ENCODE measurements around the gene PHYHIPL.

PHYHIPL gene

GRCh38 chr10:59127991-59128390 lies 48.5 kb upstream of the PHYHIPL start:
- Histone ChIP-seq H3K9me3 (ENCODE audit: control insufficient read depth, insufficient read depth, low read depth, low read length) (no peaks in the 10 kb centered on the region), H3K27ac (ENCODE audit: extremely low read depth, low read depth, low read length) (no peak overlapping the region), H3K4me3 (ENCODE audit: low read depth, low read length) (no peak overlapping the region), H3K36me3 (ENCODE audit: control insufficient read depth in 2 of 2, insufficient read depth in 1 of 2, low read length in 2 of 2) (no peaks in the 10 kb centered on the region), H3K4me1 (ENCODE audit: control insufficient read depth, insufficient read depth, low read length) (no peaks in the 10 kb centered on the region)
- ChIA-PET POLR2A (no interaction called here), CTCF (interaction anchor here (1.1 kb wide), 1 partner anchor 14 kb away, joined by 3 read pairs; no protein-coding TSS in a partner anchor)
- TF ChIP-seq ZNF433 (tag by site-specific recombination; IDR thresholded peaks at IDR 0.05; ENCODE audit: low read depth) (no peak), ZNF768 (tag by site-specific recombination; IDR thresholded peaks at IDR 0.05) (no peak), ZNF350 (tag by site-specific recombination; IDR thresholded peaks at IDR 0.05) (no peak), YY2 (tag by site-specific recombination; IDR thresholded peaks at IDR 0.05) (no peak), ZBTB26 (tag by site-specific recombination; optimal IDR thresholded peaks at IDR 0.05) (no peak), ELK4 (IDR thresholded peaks at IDR 0.05; ENCODE audit: borderline replicate concordance, low read depth, low read length) (no peak), REPIN1 (tag by site-specific recombination; IDR thresholded peaks at IDR 0.05; ENCODE audit: low read depth) (no peak), KLF10 (tag by site-specific recombination; IDR thresholded peaks at IDR 0.05) (no peak), SP7 (tag by site-specific recombination; IDR thresholded peaks at IDR 0.05) (no peak), KLF9 (tag by site-specific recombination; IDR thresholded peaks at IDR 0.05; ENCODE audit: low read depth) (no peak), ZNF776 (tag by site-specific recombination; IDR thresholded peaks at IDR 0.05; ENCODE audit: borderline replicate concordance) (no peak), ZSCAN16 (tag by site-specific recombination; IDR thresholded peaks at IDR 0.05) (no peak), ZNF785 (tag by site-specific recombination; IDR thresholded peaks at IDR 0.05) (no peak), HOXA7 (CRISPR knock-in tag; IDR thresholded peaks at IDR 0.05; ENCODE audit: borderline replicate concordance) (no peak), ZNF24 (tag by site-specific recombination; IDR thresholded peaks at IDR 0.05) (no peak), ZNF404 (tag by site-specific recombination; IDR thresholded peaks at IDR 0.05) (no peak), CTCF (tag by site-specific recombination; IDR thresholded peaks at IDR 0.05) (no peak), ZNF549 (tag by site-specific recombination; IDR thresholded peaks at IDR 0.05) (no peak), ZBTB1 (tag by site-specific recombination; IDR thresholded peaks at IDR 0.05) (no peak)

GRCh38 chr10:59129867-59130266 lies 46.6 kb upstream of the PHYHIPL start:
- Histone ChIP-seq H3K27ac (ENCODE audit: extremely low read depth, low read depth, low read length) (no peak overlapping the region), H3K4me3 (ENCODE audit: low read depth, low read length) (no peak overlapping the region), H3K4me1 (ENCODE audit: control insufficient read depth, insufficient read depth, low read length) (no peaks in the 10 kb centered on the region), H3K9me3 (ENCODE audit: control insufficient read depth, insufficient read depth, low read depth, low read length) (no peaks in the 10 kb centered on the region), H3K36me3 (ENCODE audit: control insufficient read depth in 2 of 2, insufficient read depth in 1 of 2, low read length in 2 of 2) (no peaks in the 10 kb centered on the region)
- POLR2A ChIA-PET: no interaction called here
- CTCF ChIA-PET: no interaction called here
- TF ChIP-seq ZNF513 (tag by site-specific recombination; IDR thresholded peaks at IDR 0.05) (no peak), ZNF423 (tag by site-specific recombination; IDR thresholded peaks at IDR 0.05) (no peak), ZNF677 (tag by site-specific recombination; IDR thresholded peaks at IDR 0.05) (no peak), HOXA7 (CRISPR knock-in tag; IDR thresholded peaks at IDR 0.05; ENCODE audit: borderline replicate concordance) (no peak), ZNF704 (tag by site-specific recombination; IDR thresholded peaks at IDR 0.05) (no peak), ZNF629 (tag by site-specific recombination; IDR thresholded peaks at IDR 0.05) (no peak)
- TF ChIP-seq, protein P1, sequence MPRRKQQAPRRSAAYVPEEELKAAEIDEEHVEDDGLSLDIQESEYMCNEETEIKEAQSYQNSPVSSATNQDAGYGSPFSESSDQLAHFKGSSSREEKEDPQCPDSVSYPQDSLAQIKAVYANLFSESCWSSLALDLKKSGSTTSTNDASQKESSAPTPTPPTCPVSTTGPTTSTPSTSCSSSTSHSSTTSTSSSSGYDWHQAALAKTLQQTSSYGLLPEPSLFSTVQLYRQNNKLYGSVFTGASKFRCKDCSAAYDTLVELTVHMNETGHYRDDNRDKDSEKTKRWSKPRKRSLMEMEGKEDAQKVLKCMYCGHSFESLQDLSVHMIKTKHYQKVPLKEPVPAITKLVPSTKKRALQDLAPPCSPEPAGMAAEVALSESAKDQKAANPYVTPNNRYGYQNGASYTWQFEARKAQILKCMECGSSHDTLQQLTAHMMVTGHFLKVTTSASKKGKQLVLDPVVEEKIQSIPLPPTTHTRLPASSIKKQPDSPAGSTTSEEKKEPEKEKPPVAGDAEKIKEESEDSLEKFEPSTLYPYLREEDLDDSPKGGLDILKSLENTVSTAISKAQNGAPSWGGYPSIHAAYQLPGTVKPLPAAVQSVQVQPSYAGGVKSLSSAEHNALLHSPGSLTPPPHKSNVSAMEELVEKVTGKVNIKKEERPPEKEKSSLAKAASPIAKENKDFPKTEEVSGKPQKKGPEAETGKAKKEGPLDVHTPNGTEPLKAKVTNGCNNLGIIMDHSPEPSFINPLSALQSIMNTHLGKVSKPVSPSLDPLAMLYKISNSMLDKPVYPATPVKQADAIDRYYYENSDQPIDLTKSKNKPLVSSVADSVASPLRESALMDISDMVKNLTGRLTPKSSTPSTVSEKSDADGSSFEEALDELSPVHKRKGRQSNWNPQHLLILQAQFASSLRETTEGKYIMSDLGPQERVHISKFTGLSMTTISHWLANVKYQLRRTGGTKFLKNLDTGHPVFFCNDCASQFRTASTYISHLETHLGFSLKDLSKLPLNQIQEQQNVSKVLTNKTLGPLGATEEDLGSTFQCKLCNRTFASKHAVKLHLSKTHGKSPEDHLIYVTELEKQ (tag by site-specific recombination; IDR thresholded peaks at IDR 0.05; ENCODE audit: borderline replicate concordance): no peak
